ENCODE data around the gene HYAL3.
"Not testable (repeated sequence)": the region's sequence is repeated elsewhere in the genome, so short reads cannot be mapped to it uniquely, and the experiment has no call there.

The HYAL3 gene

DNA sequence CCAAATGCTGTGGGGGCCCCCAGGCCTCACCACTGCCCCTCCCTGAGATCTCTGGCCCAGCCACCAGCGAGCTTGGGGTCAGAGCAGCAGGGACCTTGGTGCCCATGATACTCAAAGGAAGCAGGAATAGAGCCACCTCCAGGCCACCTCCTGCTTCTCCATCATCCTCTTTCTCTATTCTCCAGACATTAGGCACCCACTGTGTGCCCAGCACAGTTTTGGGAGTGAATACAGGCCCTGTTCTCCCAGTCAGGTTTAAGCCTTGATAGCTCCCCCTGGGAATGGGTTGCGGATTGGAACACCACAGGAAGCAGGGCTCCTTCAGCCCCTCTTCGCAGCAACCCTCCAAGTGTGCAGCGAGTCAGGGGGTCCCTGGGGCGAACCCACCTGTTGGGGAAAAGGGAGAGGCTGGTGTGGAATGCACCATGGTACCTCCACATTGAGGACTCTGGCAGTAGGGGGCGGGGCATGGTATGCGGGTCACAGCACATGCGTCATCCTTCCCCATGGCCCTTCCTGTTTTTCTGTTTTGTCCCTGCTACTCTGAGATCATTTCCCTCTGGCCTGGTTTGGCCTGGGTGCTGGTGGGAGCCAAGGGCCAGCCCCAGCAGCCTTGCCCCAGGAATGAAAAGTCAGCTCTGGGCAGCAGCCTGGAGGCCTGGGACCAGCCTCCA lies 44.5 kb downstream of the HYAL3 start:
- Histone ChIP-seq H3K36me3 (ENCODE audit: insufficient read depth, low read length) (peaks cover 10% of the 10 kb centered on the region), H3K4me3 (ENCODE audit: low read depth, low read length) (no peak overlapping the region), H3K79me2 (ENCODE audit: control insufficient read depth, insufficient read depth, low read length, unreplicated experiment) (peaks cover 43% of the 10 kb centered on the region), H3K27me3 (ENCODE audit: insufficient read depth, low read length) (no peaks in the 10 kb centered on the region), H3K27ac (ENCODE audit: low read depth, low read length) (peak overlapping the region; percentile 88), H2AFZ (ENCODE audit: low read length, unreplicated experiment) (no peak overlapping the region), H3K4me1 (ENCODE audit: control insufficient read depth, insufficient read depth, low read length, unreplicated experiment) (peaks cover 41% of the 10 kb centered on the region)

DNA sequence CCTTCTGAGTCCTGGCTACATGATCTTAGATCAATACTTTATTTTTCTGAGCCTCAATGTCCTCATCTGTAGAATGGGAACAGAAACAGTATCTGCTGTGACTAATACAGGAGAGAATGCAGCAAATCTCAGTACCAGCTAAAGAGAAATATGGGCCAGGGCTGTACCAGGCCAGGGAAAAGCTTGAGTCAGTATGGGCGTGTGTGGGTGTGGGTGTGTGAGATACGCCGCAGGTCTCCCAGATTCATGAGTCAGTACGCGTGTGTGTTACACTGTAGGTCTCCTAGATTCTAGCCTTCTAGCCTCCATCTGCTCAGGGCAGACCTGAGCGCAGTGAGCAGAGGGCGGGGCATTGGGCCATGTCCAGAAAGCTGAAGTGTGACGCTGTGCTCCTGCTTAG lies 48.0 kb downstream of the HYAL3 start:
- Histone ChIP-seq H3K27me3 (ENCODE audit: insufficient read depth, low read length) (no peaks in the 10 kb centered on the region), H3K27ac (ENCODE audit: low read depth, low read length) (peak overlapping the region; percentile 49; the same call in 1 of the 2 replicates), H3K4me3 (ENCODE audit: low read depth, low read length) (no peak overlapping the region), H2AFZ (ENCODE audit: low read length, unreplicated experiment) (no peak overlapping the region), H3K4me1 (ENCODE audit: control insufficient read depth, insufficient read depth, low read length, unreplicated experiment) (peaks cover 71% of the 10 kb centered on the region), H3K79me2 (ENCODE audit: control insufficient read depth, insufficient read depth, low read length, unreplicated experiment) (peaks cover 74% of the 10 kb centered on the region), H3K36me3 (ENCODE audit: insufficient read depth, low read length) (no peaks in the 10 kb centered on the region; the same call in 1 of the 2 replicates)

DNA sequence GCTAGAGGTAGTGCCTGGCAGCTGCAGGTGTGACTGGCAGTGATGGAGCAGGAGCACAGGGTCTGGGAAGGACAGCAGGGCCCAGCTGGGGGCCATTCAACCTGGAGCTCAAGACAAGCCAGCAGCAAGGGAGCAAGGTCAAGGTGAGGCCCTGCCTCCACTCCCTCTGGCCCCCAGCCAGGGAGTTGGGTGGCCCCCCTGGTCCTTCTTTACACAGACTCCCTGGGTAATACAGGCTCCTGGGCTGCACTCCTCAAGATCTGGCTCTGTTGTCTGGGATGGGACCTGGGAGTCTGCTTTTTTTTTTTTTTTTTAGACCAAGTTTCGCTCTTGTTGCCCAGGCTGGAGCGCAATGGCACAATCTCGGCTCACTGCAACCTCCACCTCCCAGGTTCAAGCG lies 48.7 kb downstream of the HYAL3 start:
- H3K4me1 ChIP-seq (ENCODE audit: control insufficient read depth, insufficient read depth, low read length, unreplicated experiment) = peaks cover 77% of the 10 kb centered on the region
- 0 out of 2 replicates have a peak overlapping the region, but pooled peaks have one; percentile 82 for H3K27ac ChIP-seq (ENCODE audit: low read depth, low read length)
- H3K36me3 ChIP-seq (ENCODE audit: insufficient read depth, low read length) = no peaks in the 10 kb centered on the region
- H3K79me2 ChIP-seq (ENCODE audit: control insufficient read depth, insufficient read depth, low read length, unreplicated experiment) = peaks cover 75% of the 10 kb centered on the region
- H3K4me3 ChIP-seq (ENCODE audit: low read depth, low read length) = no peak overlapping the region
- H2AFZ ChIP-seq (ENCODE audit: low read length, unreplicated experiment) = no peak overlapping the region
- H3K27me3 ChIP-seq (ENCODE audit: insufficient read depth, low read length) = no peaks in the 10 kb centered on the region

- H3K36me3 ChIP-seq (ENCODE audit: insufficient read depth, low read length) = no peaks in the 10 kb centered on the region
- H3K27me3 ChIP-seq (ENCODE audit: insufficient read depth, low read length) = no peaks in the 10 kb centered on the region
- H3K27ac ChIP-seq (ENCODE audit: low read depth, low read length) = peak overlapping the region; percentile 82
- H2AFZ ChIP-seq (ENCODE audit: low read length, unreplicated experiment) = no peak overlapping the region
- peaks cover 73% of the 10 kb centered on the region for H3K4me1 ChIP-seq (ENCODE audit: control insufficient read depth, insufficient read depth, low read length, unreplicated experiment)
- H3K4me3 ChIP-seq (ENCODE audit: low read depth, low read length) = no peak overlapping the region
- peaks cover 74% of the 10 kb centered on the region for H3K79me2 ChIP-seq (ENCODE audit: control insufficient read depth, insufficient read depth, low read length, unreplicated experiment)
These were observed 49.7 kb downstream of the HYAL3 start for GRCh38 chr3:50249457-50249856.

DNA sequence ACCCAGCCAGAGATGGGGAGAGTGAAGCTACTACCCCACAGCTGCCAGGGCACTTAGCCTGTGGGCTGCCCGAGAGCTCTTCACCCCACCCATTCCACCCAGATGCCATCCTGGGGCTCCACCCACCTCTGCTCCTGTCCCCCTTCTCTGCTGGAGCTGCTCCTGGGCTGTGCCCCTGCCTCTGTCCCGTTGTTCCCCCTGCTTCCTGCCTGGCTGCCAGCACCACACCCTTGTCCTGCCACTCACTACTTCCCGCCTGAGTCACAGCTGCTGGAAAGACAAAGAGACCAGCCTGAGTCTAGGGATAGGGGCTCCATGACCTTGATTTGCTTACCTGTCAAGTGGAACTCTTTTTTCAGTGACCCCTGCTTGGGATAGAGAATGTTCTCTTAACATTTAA lies 50.8 kb downstream of the HYAL3 start:
- H3K27ac ChIP-seq (ENCODE audit: low read depth, low read length) = peak overlapping the region; percentile 82
- H3K79me2 ChIP-seq (ENCODE audit: control insufficient read depth, insufficient read depth, low read length, unreplicated experiment) = peaks cover 82% of the 10 kb centered on the region
- peaks cover 73% of the 10 kb centered on the region for H3K4me1 ChIP-seq (ENCODE audit: control insufficient read depth, insufficient read depth, low read length, unreplicated experiment)
- H2AFZ ChIP-seq (ENCODE audit: low read length, unreplicated experiment) = no peak overlapping the region
- H3K4me3 ChIP-seq (ENCODE audit: low read depth, low read length) = no peak overlapping the region; the same call in 1 of the 2 replicates
- H3K36me3 ChIP-seq (ENCODE audit: insufficient read depth, low read length) = peaks cover 2% of the 10 kb centered on the region; the same call in 1 of the 2 replicates
- no peaks in the 10 kb centered on the region for H3K27me3 ChIP-seq (ENCODE audit: insufficient read depth, low read length)

GRCh38 chr3:50246517-50246954 lies 52.7 kb downstream of the HYAL3 start:
- Histone ChIP-seq H2AFZ (ENCODE audit: low read length, unreplicated experiment) (no peak overlapping the region), H3K36me3 (ENCODE audit: insufficient read depth, low read length) (peaks cover 3% of the 10 kb centered on the region; the same call in 1 of the 2 replicates), H3K4me3 (ENCODE audit: low read depth, low read length) (peak overlapping the region; percentile 32)

DNA sequence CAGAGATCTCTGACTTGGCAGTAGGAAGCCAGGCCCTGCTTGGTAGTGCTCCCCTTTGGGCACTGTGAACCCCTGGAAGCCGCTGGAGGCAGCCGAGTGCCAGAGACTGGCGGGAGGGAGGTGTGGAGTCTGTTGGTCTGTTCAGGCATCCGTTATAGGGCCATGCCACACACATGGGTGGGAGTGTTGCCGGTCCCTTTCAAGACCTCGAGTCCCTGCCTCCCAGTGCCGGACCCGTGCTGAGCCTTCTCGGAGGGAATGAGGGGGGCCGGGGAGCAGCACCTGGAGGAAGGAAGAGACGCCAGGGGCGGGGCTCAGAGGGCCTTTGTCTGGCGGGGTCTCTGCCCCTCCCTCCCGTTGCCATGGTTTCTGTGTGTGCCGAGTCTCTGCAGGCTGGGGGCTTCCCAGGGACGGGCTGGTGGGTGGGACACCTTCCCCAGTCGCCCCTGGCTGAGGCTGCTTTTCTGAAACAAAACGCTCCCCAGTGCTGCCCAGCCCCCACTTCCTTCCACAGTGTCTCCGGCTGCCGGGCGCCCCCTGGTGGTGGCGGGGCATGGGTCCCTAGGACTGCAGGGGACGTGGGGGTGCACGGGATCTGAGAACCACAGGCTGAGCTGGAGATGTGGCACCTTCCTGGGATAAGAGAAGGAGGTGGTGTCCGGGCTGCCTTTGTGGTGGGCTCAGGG lies 53.2 kb downstream of the HYAL3 start:
- peaks cover 90% of the 10 kb centered on the region for H3K79me2 ChIP-seq (ENCODE audit: control insufficient read depth, insufficient read depth, low read length, unreplicated experiment)
- H3K4me1 ChIP-seq (ENCODE audit: control insufficient read depth, insufficient read depth, low read length, unreplicated experiment) = peaks cover 87% of the 10 kb centered on the region
- peak overlapping the region; percentile 82 for H3K27ac ChIP-seq (ENCODE audit: low read depth, low read length)
- H3K36me3 ChIP-seq (ENCODE audit: insufficient read depth, low read length) = peaks cover 3% of the 10 kb centered on the region; the same call in 1 of the 2 replicates
- H3K4me3 ChIP-seq (ENCODE audit: low read depth, low read length) = peak overlapping the region; percentile 32
- H3K27me3 ChIP-seq (ENCODE audit: insufficient read depth, low read length) = no peaks in the 10 kb centered on the region
- H2AFZ ChIP-seq (ENCODE audit: low read length, unreplicated experiment) = no peak overlapping the region

More at GRCh38 chr3:50246517-50246954, 52.7 kb downstream of the HYAL3 start:
- Histone ChIP-seq H3K4me1 (ENCODE audit: control insufficient read depth, insufficient read depth, low read length, unreplicated experiment) (peaks cover 84% of the 10 kb centered on the region), H3K79me2 (ENCODE audit: control insufficient read depth, insufficient read depth, low read length, unreplicated experiment) (peaks cover 90% of the 10 kb centered on the region), H3K27ac (ENCODE audit: low read depth, low read length) (peak overlapping the region; percentile 82), H3K27me3 (ENCODE audit: insufficient read depth, low read length) (no peaks in the 10 kb centered on the region)

GRCh38 chr3:50245251-50245745 lies 53.9 kb downstream of the HYAL3 start:
- peaks cover 3% of the 10 kb centered on the region; the same call in 1 of the 2 replicates for H3K36me3 ChIP-seq (ENCODE audit: insufficient read depth, low read length)
- no peaks in the 10 kb centered on the region for H3K27me3 ChIP-seq (ENCODE audit: insufficient read depth, low read length)
- H3K4me3 ChIP-seq (ENCODE audit: low read depth, low read length) = no peak overlapping the region
- no peak overlapping the region for H2AFZ ChIP-seq (ENCODE audit: low read length, unreplicated experiment)
- H3K4me1 ChIP-seq (ENCODE audit: control insufficient read depth, insufficient read depth, low read length, unreplicated experiment) = peaks cover 86% of the 10 kb centered on the region
- peaks cover 90% of the 10 kb centered on the region for H3K79me2 ChIP-seq (ENCODE audit: control insufficient read depth, insufficient read depth, low read length, unreplicated experiment)
- H3K27ac ChIP-seq (ENCODE audit: low read depth, low read length) = peak overlapping the region; percentile 82

GRCh38 chr3:50244813-50245212 lies 54.4 kb downstream of the HYAL3 start:
- H3K27me3 ChIP-seq (ENCODE audit: insufficient read depth, low read length); H2AFZ ChIP-seq (ENCODE audit: low read length, unreplicated experiment); H3K4me3 ChIP-seq (ENCODE audit: low read depth, low read length); H3K36me3 ChIP-seq (ENCODE audit: insufficient read depth, low read length): not testable (repeated sequence)
- Histone ChIP-seq H3K79me2 (ENCODE audit: control insufficient read depth, insufficient read depth, low read length, unreplicated experiment) (peaks cover 90% of the 10 kb centered on the region), H3K27ac (ENCODE audit: low read depth, low read length) (peak overlapping the region; percentile 82; the same call in 1 of the 2 replicates), H3K4me1 (ENCODE audit: control insufficient read depth, insufficient read depth, low read length, unreplicated experiment) (peaks cover 85% of the 10 kb centered on the region)

DNA sequence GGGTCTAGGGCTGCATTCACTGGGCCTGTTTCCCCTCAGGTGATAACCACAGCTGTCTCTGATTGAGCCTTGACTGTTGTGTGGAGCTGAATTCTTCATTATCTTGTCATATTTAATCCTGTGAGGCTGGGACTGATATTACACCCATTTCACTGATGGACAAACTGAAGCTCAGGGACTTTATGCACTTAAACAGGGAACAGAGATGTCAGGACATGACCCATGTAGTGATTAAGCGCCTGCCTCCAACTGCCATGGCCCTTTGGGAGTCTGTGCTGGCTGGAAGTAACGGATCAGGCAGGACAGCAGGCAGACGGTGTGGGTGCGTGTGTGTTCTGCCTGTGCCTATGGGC lies 55.7 kb downstream of the HYAL3 start:
- no peak overlapping the region for H3K4me3 ChIP-seq (ENCODE audit: low read depth, low read length)
- no peak overlapping the region for H2AFZ ChIP-seq (ENCODE audit: low read length, unreplicated experiment)

More for the DNA sequence above, 55.7 kb downstream of the HYAL3 start:
- H3K79me2 ChIP-seq (ENCODE audit: control insufficient read depth, insufficient read depth, low read length, unreplicated experiment) = peaks cover 90% of the 10 kb centered on the region
- H3K27ac ChIP-seq (ENCODE audit: low read depth, low read length) = peak overlapping the region; percentile 79
- peaks cover 85% of the 10 kb centered on the region for H3K4me1 ChIP-seq (ENCODE audit: control insufficient read depth, insufficient read depth, low read length, unreplicated experiment)
- no peaks in the 10 kb centered on the region for H3K27me3 ChIP-seq (ENCODE audit: insufficient read depth, low read length)
- peaks cover 3% of the 10 kb centered on the region; the same call in 1 of the 2 replicates for H3K36me3 ChIP-seq (ENCODE audit: insufficient read depth, low read length)
